PC-3 (cell line): ENCODE measurements around the gene MARCKSL1.

Source experiments
- EZH2 ChIP-seq: fragments of 300-600 bp; sonication (generic); IDR thresholded peaks from one replicate; pipeline ENCODE4 v1.6.1; 2017; ENCODE audit warnings: antibody characterized with exemption, mild to moderate bottlenecking, low read length; ENCODE audit not compliant: unreplicated experiment
- EZH2phosphoT487 ChIP-seq: fragments of 300-600 bp; sonication (generic); IDR thresholded peaks from 2 replicates; pipeline ENCODE4 v1.6.1; 2018; ENCODE audit warnings: mild to moderate bottlenecking, antibody characterized with exemption, low read length, borderline replicate concordance
- TF ChIP-seq, protein P1 (sequence below): fragments of 300-600 bp; sonication (generic); conservative IDR thresholded peaks from 2 replicates; pipeline ENCODE4 v1.5.1; 2017; ENCODE audit warnings: antibody characterized with exemption, low read depth, mild to moderate bottlenecking, low read length

GRCh38 chr1:32333251-32333963 is 2.6 kb downstream of the MARCKSL1 start:
- TF ChIP-seq, protein P1, sequence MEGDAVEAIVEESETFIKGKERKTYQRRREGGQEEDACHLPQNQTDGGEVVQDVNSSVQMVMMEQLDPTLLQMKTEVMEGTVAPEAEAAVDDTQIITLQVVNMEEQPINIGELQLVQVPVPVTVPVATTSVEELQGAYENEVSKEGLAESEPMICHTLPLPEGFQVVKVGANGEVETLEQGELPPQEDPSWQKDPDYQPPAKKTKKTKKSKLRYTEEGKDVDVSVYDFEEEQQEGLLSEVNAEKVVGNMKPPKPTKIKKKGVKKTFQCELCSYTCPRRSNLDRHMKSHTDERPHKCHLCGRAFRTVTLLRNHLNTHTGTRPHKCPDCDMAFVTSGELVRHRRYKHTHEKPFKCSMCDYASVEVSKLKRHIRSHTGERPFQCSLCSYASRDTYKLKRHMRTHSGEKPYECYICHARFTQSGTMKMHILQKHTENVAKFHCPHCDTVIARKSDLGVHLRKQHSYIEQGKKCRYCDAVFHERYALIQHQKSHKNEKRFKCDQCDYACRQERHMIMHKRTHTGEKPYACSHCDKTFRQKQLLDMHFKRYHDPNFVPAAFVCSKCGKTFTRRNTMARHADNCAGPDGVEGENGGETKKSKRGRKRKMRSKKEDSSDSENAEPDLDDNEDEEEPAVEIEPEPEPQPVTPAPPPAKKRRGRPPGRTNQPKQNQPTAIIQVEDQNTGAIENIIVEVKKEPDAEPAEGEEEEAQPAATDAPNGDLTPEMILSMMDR = no peak
- TF ChIP-seq EZH2phosphoT487 (no peak), EZH2 (no peak)
